NT2/D1 (cell line): ENCODE data around the gene TFDP3.

ENCODE experiments used
- DNase-seq: peaks from one replicate; pipeline ENCODE4 v3.0.0-alpha.2; 2011; ENCODE audit warnings: low read depth, low spot score
- H3K27me3 ChIP-seq: 2 replicates; pipeline ENCODE4 v1.6.0; 2011; ENCODE audit warnings: mild to moderate bottlenecking; ENCODE audit not compliant: insufficient read length, insufficient read depth
- H3K36me3 ChIP-seq: 2 replicates; pipeline ENCODE4 v1.6.1; 2011; ENCODE audit warnings: mild to moderate bottlenecking, low read length, mixed read lengths; ENCODE audit not compliant: insufficient read depth, insufficient read length
- H3K4me1 ChIP-seq: 2 replicates; pipeline ENCODE4 v1.5.1; 2011; ENCODE audit not compliant: insufficient read depth, insufficient read length
- H3K4me3 ChIP-seq: 2 replicates; pipeline ENCODE4 v1.5.1; 2011; ENCODE audit warnings: low read depth; ENCODE audit not compliant: insufficient read length
- H3K9ac ChIP-seq: 2 replicates; pipeline ENCODE4 v1.6.0; 2011; ENCODE audit warnings: low read depth; ENCODE audit not compliant: insufficient read length
- H3K9me3 ChIP-seq: 2 replicates; pipeline ENCODE4 v1.5.1; 2011; ENCODE audit warnings: mild to moderate bottlenecking, low read length; ENCODE audit not compliant: insufficient read depth
- SUZ12 ChIP-seq: IDR thresholded peaks from 2 replicates; pipeline ENCODE4 v1.6.1; 2011; ENCODE audit not compliant: insufficient read length, insufficient read depth; ENCODE audit errors: extremely low read depth
- YY1 ChIP-seq: IDR thresholded peaks from 2 replicates; pipeline ENCODE4 v1.6.1; 2011; ENCODE audit not compliant: insufficient read length, insufficient read depth
- ZNF274 ChIP-seq: IDR thresholded peaks from 2 replicates; pipeline ENCODE4 v1.6.1; 2011; ENCODE audit warnings: mild to moderate bottlenecking, low read depth, low read length

TFDP3 gene, protein sequence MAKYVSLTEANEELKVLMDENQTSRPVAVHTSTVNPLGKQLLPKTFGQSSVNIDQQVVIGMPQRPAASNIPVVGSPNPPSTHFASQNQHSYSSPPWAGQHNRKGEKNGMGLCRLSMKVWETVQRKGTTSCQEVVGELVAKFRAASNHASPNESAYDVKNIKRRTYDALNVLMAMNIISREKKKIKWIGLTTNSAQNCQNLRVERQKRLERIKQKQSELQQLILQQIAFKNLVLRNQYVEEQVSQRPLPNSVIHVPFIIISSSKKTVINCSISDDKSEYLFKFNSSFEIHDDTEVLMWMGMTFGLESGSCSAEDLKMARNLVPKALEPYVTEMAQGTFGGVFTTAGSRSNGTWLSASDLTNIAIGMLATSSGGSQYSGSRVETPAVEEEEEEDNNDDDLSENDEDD

DNA sequence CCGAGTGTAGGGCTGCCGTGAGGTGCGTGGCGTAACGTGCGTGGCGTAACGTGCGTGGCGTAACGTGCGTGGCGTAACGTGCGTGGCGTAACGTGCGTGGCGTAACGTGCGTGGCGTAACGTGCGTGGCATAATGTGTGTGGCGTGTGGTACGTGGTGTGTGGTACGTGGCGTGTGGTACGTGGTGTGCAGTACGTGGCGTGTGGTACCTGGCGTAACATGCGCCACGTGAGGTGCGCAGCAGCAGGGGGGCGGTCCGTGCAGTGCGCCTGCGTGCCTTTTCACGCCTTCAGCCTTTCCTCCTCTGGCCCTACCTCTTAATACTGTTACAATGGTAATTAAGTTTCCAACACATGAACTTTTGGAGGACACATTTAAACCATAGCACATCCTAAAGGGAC lies at the start of gene TFDP3:
Gene TFDP3, minus strand, starts transcription at position 26 of the 400 bp plus-strand sequence. CDS start 95 bp downstream, outside the sequence.
- H3K4me1 ChIP-seq = no peaks in the 10 kb centered on the region
- no peaks in the 10 kb centered on the region for H3K36me3 ChIP-seq
- no peaks in the 10 kb centered on the region for H3K9me3 ChIP-seq
- TF ChIP-seq SUZ12 (no peak), YY1 (no peak), ZNF274 (no peak)
- H3K27me3 ChIP-seq = no peaks in the 10 kb centered on the region
- DNase-seq = no peak
- H3K9ac ChIP-seq = no peak within 1 kb of the TSS
- H3K4me3 ChIP-seq = no peak within 1 kb of the TSS

DNA sequence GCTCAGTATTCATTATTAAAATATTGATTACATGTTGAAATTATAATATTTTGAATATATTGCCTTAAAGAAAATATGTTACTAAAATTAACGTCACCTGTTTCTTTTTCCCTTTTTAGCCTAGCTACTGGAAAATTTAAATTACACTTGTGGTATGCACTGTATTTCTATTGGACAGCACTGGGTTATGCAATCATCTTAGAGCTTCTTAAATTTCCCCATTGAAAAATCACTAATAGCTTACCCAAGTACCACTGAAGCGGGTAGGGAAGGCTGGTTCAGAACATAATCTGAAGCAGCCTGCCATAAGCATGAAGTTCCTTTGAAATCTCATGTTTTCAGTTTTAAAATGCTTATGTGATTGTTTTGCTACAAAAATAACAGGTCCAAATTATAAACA lies 49.5 kb upstream of the TFDP3 start:
- DNase-seq = no peak
- H3K9ac ChIP-seq = no peak overlapping the region
- no peak overlapping the region for H3K4me3 ChIP-seq
- TF ChIP-seq SUZ12 (no peak), YY1 (no peak), ZNF274 (no peak)
- H3K4me1 ChIP-seq = peaks cover 2% of the 10 kb centered on the region
- no peaks in the 10 kb centered on the region for H3K9me3 ChIP-seq
- H3K27me3 ChIP-seq = no peaks in the 10 kb centered on the region
- no peaks in the 10 kb centered on the region for H3K36me3 ChIP-seq

DNA sequence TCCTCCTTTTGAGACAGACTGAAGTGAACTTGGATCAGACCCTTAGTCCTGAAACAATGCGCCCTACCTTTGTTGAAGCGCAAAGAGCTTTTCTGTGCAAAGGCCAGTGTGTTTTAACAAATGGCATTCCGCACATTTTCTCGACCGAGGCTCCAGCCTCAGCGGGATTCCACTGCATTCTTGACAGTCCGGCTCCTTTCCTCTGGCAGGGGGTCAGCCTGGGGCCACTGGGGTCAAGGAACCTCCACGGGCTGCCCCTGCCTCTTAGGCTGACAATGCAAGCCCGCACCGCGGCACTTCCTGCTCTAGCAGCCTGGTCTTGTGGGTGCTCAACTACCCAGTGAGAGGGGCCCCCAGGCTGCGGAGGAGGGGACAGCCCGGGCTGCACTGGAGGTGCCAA lies 47.2 kb upstream of the TFDP3 start:
- Histone ChIP-seq H3K9me3 (no peaks in the 10 kb centered on the region), H3K4me3 (no peak overlapping the region), H3K4me1 (peaks cover 2% of the 10 kb centered on the region), H3K9ac (no peak overlapping the region), H3K36me3 (no peaks in the 10 kb centered on the region), H3K27me3 (no peaks in the 10 kb centered on the region)
- DNase-seq = peak; percentile 68
- TF ChIP-seq ZNF274 (no peak), YY1 (no peak), SUZ12 (no peak)

DNA sequence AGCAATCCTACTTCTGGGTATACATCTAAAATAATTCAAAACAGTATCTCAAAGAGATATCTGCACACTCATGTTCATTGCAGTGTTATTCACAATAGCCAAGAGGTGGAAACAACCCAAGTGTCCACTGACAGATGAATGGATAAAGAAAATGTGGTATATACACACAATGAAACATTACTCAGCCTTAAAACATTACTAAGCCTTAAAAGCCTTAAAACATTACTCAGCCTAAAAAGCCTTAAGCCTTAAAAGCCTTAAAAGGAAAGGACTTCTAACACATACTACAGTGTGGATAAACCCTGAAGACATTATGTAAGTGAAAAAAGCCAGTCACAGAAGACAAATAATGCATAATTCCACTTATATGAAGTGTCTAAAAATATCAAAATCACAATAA lies 40.3 kb upstream of the TFDP3 start:
- no peak for DNase-seq
- H3K36me3 ChIP-seq = no peaks in the 10 kb centered on the region
- H3K4me3 ChIP-seq = no peak overlapping the region
- H3K4me1 ChIP-seq = no peaks in the 10 kb centered on the region
- TF ChIP-seq YY1 (no peak), SUZ12 (no peak), ZNF274 (no peak)
- no peaks in the 10 kb centered on the region; the same call in 1 of the 2 replicates for H3K9me3 ChIP-seq
- no peaks in the 10 kb centered on the region for H3K27me3 ChIP-seq
- no peak overlapping the region for H3K9ac ChIP-seq

DNA sequence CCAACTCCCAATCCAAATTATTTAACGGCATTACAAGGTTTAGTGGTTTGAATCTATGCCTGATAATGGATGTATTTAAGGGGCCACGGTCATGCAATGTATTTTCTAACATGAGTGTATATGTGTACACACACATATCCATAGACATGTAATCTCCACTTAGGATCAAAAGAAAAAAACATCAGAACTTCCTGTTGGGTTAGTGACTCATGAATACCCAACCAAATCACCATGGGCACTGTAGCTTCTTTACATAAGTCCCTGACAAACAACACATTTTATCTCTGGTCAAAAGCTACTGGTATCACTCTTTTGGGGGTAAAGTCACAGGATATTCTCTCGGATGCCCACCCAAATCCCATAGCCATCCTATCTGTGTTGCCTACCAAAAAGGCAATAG lies 36.5 kb upstream of the TFDP3 start:
- Histone ChIP-seq H3K36me3 (no peaks in the 10 kb centered on the region), H3K4me1 (no peaks in the 10 kb centered on the region), H3K9ac (no peak overlapping the region), H3K9me3 (no peaks in the 10 kb centered on the region; the same call in 1 of the 2 replicates), H3K4me3 (no peak overlapping the region), H3K27me3 (no peaks in the 10 kb centered on the region)
- DNase-seq = no peak
- TF ChIP-seq YY1 (no peak), ZNF274 (no peak), SUZ12 (no peak)

DNA sequence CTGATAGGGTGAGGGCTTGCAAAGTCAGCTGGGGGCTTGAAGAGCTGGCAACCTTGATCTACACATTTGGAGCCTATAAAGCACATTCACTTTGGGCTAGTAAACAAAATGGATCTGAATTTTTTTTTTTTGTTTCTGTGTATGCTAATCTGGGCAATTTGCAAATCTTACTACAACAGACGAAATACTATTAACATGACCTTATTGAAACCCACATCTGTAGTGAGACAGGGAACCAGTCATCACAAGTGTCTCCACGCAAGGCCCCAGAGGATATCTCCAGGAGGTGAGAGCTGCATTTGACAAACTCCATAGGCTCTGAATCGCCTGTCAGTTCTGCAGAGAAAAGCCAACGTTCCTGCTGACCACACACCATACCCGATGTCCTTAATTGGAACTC lies 33.0 kb upstream of the TFDP3 start:
- DNase-seq = no peak
- peaks cover 15% of the 10 kb centered on the region; the same call in 1 of the 2 replicates for H3K9me3 ChIP-seq
- TF ChIP-seq SUZ12 = no peak
- TF ChIP-seq ZNF274 = no peak
- TF ChIP-seq YY1 = no peak
- no peak overlapping the region for H3K9ac ChIP-seq
- no peaks in the 10 kb centered on the region for H3K4me1 ChIP-seq
- no peak overlapping the region for H3K4me3 ChIP-seq
- H3K27me3 ChIP-seq = no peaks in the 10 kb centered on the region
- H3K36me3 ChIP-seq = no peaks in the 10 kb centered on the region
